HG02884 (cell line): ENCODE results near the gene PIEZO1.
A peak's percentile ranks its signal among the peaks of the same experiment; 100 is the strongest.

ENCODE experiments used
- ATAC-seq: cut with Tn5 transposase; IDR thresholded peaks from one replicate; pipeline ENCODE4 v1.9.1; 2021; ENCODE audit warnings: mild to moderate bottlenecking, moderate library complexity; ENCODE audit not compliant: unreplicated experiment

The PIEZO1 gene

DNA sequence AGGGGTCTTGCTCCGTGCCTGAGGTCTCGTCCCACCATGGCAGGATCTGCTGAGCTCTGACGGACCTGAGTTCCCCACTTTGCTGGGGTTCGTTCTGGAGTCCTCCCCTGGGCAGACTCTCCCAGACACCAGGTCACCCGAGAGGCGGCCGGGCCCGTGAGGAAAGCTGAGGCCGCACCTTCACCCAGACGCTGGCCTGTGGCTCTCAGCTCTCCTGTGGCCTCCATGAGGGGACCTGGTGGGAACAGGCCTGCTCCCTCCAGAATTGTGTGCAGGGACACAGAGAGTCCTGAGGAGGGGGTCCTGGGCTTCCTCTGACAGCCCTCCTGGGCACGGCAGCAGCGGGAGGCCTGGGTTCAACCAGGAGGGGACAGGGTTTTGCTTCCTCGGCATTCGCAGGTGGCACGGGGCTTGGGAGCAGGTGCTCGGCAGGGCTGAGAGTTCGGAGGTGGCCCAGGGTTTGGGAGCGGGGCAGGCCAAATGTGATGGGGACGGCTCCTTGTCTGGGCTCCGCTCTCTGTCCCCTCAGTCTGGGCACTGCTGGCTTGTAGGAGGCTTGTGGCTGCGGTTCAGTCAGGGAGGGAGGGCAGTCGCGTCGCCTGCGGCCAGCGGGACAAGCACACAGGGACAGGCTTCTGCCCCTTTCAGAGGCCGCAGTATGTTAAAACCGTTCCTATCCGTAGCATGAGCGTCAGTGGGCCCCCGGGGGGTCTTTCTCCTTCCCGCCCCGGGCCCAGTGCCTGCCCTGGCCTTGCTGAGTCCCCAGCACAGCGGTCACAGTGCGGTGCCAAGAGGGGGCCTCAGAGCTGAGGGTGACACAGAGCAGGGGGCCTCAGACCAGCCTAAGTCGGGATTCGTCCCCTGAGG is 90.6 kb downstream of the PIEZO1 start:
- no peak for ATAC-seq

- ATAC-seq: no peak
Measured at GRCh38 chr16:88693420-88694177, 91.4 kb downstream of the PIEZO1 start.

- no peak for ATAC-seq
Measured at GRCh38 chr16:88692861-88693260, 92.2 kb downstream of the PIEZO1 start.

DNA sequence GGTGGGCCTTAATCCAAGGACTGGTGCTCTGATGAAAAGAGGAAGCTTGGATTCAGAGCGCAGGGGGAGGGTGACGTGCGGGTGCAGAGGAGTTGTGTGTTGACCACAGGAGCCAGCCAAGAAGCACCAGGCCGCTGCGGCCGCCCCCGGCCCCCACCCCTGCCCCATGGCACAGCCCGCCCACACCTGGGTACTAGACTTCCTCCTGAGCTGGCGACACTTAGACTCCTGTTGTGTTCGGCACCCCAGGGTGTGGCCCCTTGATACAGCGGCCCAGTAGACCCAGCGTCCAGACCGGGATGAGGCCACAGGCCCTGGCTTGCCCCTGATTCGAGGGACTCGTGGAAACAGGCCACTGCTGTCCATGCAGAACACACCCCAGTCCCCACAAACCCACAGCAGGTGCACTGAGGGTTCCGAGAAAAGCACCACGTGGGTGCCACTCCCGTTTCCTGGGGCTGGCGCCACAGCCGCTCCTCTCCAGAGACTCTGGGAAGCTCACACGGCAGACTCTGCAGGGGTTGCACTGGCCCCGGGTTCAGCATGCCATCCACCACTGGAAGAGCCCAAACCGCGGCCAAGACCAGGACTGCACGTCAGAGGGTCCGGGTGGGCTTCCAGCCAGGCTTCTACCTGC is 93.0 kb downstream of the PIEZO1 start:
- ATAC-seq: no peak

DNA sequence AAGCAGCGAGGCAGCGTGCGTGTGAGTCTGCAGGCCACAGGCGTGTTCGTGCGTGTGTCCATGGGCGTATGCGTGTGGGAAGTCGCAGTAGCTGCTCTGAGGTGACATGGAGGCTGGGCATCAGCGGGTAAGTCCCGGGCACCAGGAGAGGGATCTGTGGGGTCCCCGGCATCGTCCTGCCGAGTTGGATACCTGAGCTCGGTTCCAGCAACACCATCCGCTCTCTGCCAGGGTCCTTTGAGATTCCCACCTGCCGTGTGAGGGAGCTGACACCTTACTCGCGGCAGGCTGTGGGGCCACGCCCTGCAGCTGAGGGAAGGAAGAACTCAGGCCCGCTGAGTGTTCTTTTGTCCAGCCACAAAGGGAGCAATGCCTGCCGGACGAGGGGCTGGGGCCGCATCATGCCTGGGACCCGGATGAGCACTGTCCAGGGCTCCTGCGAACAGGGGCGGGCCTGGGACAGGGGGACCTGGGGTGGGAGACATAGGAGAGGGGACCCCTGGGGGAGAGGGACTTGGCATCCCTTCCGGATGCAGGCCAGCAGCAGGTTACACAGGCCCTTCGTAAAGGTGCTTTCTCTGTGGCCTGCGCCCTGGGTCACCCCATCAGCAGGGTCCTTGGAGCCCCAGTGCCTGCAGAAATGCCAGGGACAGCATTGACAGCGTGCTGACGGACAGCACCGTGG is 93.7 kb downstream of the PIEZO1 start:
- ATAC-seq: no peak

GRCh38 chr16:88690341-88691128 is 94.5 kb downstream of the PIEZO1 start:
- no peak for ATAC-seq

DNA sequence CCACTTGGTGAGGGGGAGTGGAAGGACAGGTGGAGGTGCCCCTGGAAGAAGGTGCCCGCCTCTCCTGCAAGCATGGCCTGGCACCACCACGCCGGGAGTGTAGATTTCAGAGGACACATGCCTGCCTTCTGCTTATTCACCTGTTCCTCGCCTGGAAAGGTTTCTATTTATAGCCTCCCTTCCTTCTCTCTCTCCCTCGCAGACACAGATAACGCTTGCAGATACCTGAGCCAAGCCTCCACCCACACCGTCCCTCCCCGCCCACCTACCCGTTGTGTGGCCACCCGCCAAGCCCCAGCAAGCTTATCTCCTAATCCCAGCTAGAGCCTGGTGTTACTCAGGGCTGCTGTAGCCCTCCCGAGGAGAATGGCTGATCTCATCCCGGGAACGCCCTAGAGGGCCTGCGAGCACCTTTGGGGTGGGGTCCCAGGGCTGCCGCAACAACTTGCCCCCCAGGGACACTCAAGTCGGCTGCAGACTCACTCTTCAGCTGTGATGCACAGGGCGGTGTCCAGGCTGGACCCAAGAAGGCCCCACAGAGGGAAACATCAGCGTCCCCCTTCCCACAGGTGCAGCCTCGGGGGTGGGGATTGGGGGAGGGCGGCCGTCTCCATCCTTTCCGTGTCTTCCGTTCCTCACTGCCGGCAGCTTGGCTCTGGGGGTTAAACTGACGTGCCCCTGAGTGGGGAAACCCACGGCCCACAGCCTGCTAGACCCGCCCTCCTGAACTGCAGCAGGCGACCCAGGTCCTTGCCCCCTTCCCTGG is 96.8 kb downstream of the PIEZO1 start:
- no peak for ATAC-seq

GRCh38 chr16:88687676-88688012 is 97.4 kb downstream of the PIEZO1 start:
- no peak for ATAC-seq

DNA sequence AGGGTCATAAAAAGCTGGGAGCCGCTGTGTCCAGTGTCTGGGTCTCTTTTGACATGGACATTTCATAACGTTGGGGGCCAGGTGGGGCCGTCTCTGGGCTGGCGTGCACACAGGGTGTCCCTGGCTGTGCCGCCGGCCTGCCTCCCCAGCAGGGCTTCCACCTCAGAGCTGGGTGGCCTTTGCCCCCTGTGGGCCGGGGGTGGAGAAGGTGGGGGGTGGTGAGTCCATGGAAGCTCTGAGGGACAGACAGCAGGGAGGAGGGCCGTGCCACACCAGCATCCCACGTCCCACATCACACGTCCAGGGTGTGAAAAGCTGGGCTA is 97.8 kb downstream of the PIEZO1 start:
- ATAC-seq: no peak

DNA sequence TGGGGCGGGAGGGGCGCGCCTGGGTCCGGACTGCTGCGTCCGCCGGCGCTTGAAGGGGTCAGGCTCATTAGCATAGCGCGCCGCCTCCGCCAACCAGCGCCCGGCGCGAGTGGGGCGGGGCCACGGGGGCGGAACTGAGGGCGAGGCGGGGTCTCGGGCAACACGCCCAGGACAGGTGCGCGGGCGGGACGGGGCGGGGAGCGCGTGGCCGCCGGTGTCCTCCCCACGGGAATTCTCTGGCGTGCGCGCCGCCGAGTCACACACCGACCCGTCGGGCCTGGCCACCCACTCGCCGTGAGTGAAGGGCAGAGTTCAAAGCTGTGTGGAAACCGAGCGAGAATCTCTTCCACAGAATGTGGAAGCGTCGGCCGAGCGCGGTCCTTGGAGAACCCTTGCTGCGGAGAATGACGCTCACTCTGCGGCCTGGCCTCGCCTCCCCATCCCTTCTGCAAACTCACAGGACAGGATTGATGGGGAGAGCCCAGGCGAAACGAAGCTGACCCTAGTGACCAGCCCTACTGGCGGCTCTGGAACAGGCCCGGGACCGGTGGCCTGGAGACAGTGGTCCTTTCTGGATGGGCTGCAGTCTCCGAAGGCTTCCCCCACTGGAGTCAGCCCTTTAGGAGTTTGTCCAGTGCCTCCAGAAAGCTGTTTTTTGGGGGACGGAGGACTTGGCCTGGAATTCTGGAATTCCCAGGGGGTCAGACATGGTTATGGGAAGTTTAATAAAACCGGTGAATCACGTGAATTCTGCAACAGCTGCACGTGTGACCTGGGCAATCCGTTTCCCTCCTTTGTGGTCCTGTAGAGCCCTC is 98.4 kb downstream of the PIEZO1 start, which contains the start of gene SNAI3:
TSS of gene SNAI3 (minus strand) at position 69 of the 815 bp plus-strand sequence. CDS start 101 bp downstream, outside the sequence.
- no peak for ATAC-seq

DNA sequence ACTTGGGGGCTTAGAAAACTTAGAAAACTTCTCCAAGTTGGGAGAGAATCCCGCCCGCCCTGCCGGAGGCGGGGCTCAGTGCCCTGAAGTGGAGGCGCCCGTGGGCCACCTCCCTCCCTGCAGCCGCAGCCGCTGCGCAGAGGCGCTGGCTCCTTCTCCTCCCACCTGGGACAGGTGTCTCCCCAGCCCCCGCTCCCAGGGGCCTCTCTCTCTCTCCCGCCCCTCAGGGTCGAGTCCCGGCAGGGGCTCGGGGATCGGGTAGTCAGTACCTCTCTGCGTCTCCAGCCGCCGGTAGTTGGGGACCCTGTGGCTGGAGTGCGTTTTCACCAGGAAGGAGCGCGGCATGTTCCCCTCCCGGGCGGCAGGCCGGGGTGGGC is 99.0 kb downstream of the PIEZO1 start:
- no peak for ATAC-seq

GRCh38 chr16:88685156-88686061 is 99.6 kb downstream of the PIEZO1 start:
- no peak for ATAC-seq

DNA sequence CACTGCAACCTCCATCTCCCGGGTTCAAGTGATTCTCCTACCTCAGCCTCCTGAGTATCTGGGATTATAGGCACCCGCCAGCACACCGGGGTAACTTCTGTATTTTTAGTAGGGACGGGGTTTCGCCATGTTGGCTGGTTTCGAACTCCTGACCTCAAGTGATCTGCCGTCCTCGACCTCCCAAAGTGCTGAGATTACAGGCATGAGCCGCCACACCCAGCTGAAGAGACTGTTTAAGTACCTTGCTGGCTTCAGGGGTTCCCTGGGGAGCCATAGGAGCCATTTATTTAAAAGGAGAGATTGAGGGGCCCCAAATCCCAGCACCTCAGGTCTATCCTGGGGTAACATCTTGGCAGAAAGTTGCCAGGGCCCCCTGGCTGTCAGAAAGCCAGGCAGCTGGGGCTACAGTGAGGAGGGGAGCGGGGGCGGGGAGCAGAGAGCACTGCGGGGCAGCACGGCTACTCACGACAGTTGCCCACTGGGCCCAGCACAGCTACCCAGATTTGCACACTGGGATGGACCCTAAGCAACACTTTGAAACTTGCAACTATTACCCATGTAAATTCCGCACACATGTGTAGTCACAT is 100.4 kb downstream of the PIEZO1 start:
- ATAC-seq: no peak

DNA sequence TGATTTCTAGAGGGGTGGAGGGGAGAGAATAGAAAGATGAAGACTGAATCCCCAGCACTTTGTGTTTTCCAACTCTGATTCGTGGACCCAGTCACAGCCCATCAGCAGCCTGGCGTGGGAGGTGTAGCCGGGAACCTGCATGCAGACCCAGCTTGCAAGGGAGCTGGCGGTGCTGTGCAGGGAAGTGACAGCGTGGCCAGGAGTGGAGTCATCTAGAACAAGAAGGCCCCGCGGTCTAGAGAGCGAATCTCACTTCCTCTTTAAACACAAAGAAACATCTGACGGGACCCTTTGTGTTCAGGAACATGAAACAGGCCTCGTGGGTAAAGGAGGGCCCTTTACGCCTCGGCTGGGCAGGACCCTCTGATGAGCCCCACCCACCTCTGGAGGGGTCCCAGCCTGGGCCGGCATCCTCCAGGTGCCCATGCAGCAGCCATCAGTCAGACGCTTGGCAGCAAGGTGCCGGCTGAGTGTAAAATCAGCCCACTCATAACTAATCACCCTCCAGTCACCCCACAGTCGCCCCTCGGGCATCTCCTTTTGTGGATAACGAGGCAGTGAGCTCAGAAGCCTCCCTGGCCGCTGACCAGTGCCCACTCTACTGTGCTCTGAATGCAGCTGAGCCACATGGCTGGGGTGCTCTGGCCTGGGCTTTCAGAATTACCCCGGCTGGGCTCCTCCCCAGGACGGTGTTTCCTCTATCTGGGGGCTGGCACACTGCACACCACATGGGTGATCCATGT is 103.1 kb downstream of the PIEZO1 start:
- ATAC-seq: peak; percentile 65

- ATAC-seq: no peak
Measured at GRCh38 chr16:88681084-88681680, 103.8 kb downstream of the PIEZO1 start.

- no peak for ATAC-seq
Measured at GRCh38 chr16:88680554-88681083, 104.4 kb downstream of the PIEZO1 start.
